Activated T-helper 17 cell treated with anti-CD3 and anti-CD28 coated beads, Interleukin-2, amount 50 U/mL, for 72 hours (primary cell): ENCODE measurements around the gene ARPC3. TPM values are rescaled to one million over a fixed set of nuclear protein-coding genes. Genes with fewer than 3 reads are reported as not detected.

Source experiments
- total RNA-seq, 2 donors: library from RNA; stranded (reverse); gene quantifications; one replicate each; pipeline ENCODE4 v1.2.3, GENCODE V29; 2022

Gene ARPC3
- total RNA-seq, 2 donors from 2014 or later = 259 to 325 TPM

Other genes with a start within 250 kb of the ARPC3 start
- 100 to 1,000 TPM; 135 to 261 TPM for gene ATP2A2, start 169.1 kb downstream of the ARPC3 start, total RNA-seq
- gene ANAPC7, start 46.6 kb downstream of the ARPC3 start, total RNA-seq = 10 to 100 TPM; 41.7 to 78.3 TPM
- 10 to 100 TPM; 31.4 to 41.8 TPM for gene GPN3, start 17.9 kb upstream of the ARPC3 start, total RNA-seq
- 10 to 100 TPM; 29.0 to 37.1 TPM for gene FAM216A, start 18.5 kb upstream of the ARPC3 start, total RNA-seq
- gene VPS29, start 51.8 kb upstream of the ARPC3 start, total RNA-seq = 100 to 1,000 TPM; 103 to 125 TPM
- gene RAD9B, start 52.0 kb upstream of the ARPC3 start, total RNA-seq = 1 to 10 TPM; 1.5 to 2.5 TPM
- 10 to 100 TPM; 31.4 to 36.7 TPM for gene PPTC7, start 133.0 kb upstream of the ARPC3 start, total RNA-seq
- 1 to 10 TPM; 3.5 to 6.4 TPM for gene TCTN1, start 163.8 kb upstream of the ARPC3 start, total RNA-seq
- gene HVCN1, start 238.8 kb upstream of the ARPC3 start, total RNA-seq = 1 to 10 TPM in 1 of 2 donors, under 1 TPM in 1; 0.71 to 1.7 TPM